GM10266 (cell line): Measurements from ENCODE around the gene FTCD.

Source experiments
- DNase-seq: peaks from one replicate; pipeline ENCODE4 v3.0.0; 2012; ENCODE audit errors: extremely low spot score
- CTCF ChIP-seq: IDR thresholded peaks from 2 replicates; pipeline ENCODE4 v1.5.1; 2012; ENCODE audit warnings: mild to moderate bottlenecking, low read depth; ENCODE audit not compliant: control insufficient read depth, insufficient read depth; ENCODE audit errors: missing control alignments

The FTCD gene

GRCh38 chr21:46195595-46196195, 40.3 kb upstream of the FTCD start:
- TF ChIP-seq CTCF, result no peak
- no peak for DNase-seq

- TF ChIP-seq CTCF, result no peak
- DNase-seq, result no peak
Measured at GRCh38 chr21:46194374-46195334, 39.3 kb upstream of the FTCD start.

DNA sequence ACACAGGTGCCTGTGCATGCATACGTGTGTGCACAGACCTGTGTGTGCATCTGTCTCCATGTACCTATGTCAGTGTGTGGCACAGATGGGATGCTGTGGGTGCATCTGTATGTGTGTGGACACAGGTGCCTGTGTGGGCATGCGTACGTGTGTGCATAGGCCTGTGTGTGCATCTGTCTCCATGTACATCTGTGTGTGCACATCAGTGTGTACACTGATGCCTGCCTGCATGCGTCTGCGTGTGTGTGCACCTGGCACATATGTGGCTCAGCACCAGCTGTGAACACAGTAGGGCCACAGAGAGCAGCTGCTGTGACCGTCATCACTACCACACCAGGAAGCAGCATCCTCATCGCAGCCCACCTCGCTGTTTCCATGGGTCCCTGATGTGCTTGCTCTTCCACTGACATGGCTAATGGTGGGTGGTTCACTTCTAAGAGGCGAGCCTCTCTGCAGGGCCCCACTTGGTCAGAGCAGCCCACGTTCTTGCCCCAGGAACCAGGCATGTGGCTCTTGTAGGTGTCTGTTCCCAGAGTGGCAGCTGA, 38.5 kb upstream of the FTCD start:
- no peak for DNase-seq
- no peak for TF ChIP-seq CTCF

- no peak for DNase-seq
- TF ChIP-seq CTCF, result no peak
Measured at GRCh38 chr21:46191686-46192575, 36.6 kb upstream of the FTCD start.

DNA sequence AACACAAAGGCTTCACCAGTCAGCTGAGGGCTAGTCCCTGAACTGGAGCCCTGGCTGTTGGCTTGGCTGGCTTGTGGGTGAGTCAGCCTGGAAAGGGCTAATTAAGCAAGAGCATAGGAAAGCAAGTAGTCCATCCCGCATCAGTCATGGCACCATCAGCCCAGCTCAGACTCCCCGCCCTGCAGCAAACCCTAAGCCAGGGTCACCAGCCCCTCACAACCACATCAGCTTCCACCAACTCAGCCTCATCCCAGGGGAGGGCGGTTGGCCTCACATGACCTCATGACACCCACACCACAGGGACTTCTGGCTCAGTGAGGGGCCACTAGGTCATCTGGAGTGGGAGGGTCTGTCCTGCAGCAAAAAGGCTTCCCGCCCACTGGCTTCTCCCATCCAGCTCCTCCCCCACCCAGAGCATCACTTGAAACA, 35.9 kb upstream of the FTCD start:
- no peak for TF ChIP-seq CTCF
- no peak for DNase-seq

DNA sequence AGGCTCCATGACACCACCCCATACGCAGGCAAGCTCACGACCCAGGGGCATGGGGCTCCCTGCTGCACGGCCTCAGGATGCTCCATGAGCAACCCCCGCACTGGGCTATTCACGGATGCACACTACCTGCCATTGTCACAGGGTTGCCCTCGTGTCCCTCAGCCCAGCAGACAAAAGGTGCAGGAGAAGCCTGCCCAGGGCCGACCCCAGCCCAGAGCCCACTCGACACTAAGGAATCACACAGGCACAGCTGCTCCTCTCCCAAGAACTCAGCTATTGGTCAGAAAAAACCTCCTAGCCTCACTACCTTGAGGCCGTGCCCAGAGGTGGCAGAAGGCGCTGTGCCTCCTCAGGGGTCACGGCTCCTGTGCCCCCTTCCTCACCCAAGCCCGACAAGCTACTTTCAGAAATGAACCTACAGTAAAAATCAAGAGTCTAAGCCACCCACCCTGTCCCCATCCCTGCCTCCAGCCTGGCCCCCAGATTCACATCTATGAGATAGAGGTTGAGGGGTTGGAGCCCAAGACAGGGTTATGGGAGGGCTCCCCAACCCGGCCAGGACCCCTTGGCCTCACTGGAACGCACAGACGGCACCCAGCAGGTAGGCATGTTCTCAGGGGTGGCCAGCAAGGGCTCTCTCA, 35.2 kb upstream of the FTCD start:
- no peak for TF ChIP-seq CTCF
- DNase-seq, result no peak
